CD1c-positive myeloid dendritic cell (primary cell): ENCODE data around the gene ZFYVE1.
"Not testable (repeated sequence)": the region's sequence is repeated elsewhere in the genome, so short reads cannot be mapped to it uniquely, and the experiment has no call there.

Experiments used
- DNase-seq: peaks from one replicate; pipeline ENCODE4 v3.0.0-alpha.2; 2016; ENCODE audit errors: extremely low spot score

The ZFYVE1 gene

GRCh38 chr14:73000073-73000472, 26.8 kb downstream of the ZFYVE1 start:
- no peak for DNase-seq

GRCh38 chr14:72999316-72999715, 27.6 kb downstream of the ZFYVE1 start:
- DNase-seq: no peak

GRCh38 chr14:72998252-72998903, 28.5 kb downstream of the ZFYVE1 start:
- no peak for DNase-seq

- no peak for DNase-seq
Observed at GRCh38 chr14:72996916-72997315, 30.0 kb downstream of the ZFYVE1 start.

- DNase-seq: no peak
Observed at GRCh38 chr14:72990171-72990570, 36.7 kb downstream of the ZFYVE1 start.

GRCh38 chr14:72986857-72987256, 40.0 kb downstream of the ZFYVE1 start:
- DNase-seq: no peak

GRCh38 chr14:72986214-72986613, 40.7 kb downstream of the ZFYVE1 start:
- DNase-seq: no peak

GRCh38 chr14:72982146-72982708, 44.7 kb downstream of the ZFYVE1 start:
- DNase-seq: no peak

GRCh38 chr14:72980863-72981262, 46.0 kb downstream of the ZFYVE1 start:
- no peak for DNase-seq

- DNase-seq: no peak
Observed at GRCh38 chr14:72978856-72979255, 48.0 kb downstream of the ZFYVE1 start.

GRCh38 chr14:72975770-72976169, 51.1 kb downstream of the ZFYVE1 start:
- DNase-seq: no peak

GRCh38 chr14:72974661-72975060, 52.2 kb downstream of the ZFYVE1 start:
- no peak for DNase-seq

- DNase-seq: no peak
Observed at GRCh38 chr14:72970824-72971434, 56.0 kb downstream of the ZFYVE1 start.

- no peak for DNase-seq
Observed at GRCh38 chr14:72970058-72970630, 56.8 kb downstream of the ZFYVE1 start.

GRCh38 chr14:72968316-72968715, 58.6 kb downstream of the ZFYVE1 start:
- no peak for DNase-seq

- DNase-seq: no peak
Observed at GRCh38 chr14:72966038-72966437, 60.9 kb downstream of the ZFYVE1 start.

- no peak for DNase-seq
Observed at GRCh38 chr14:72965249-72965648, 61.7 kb downstream of the ZFYVE1 start.

- DNase-seq: no peak
Observed at GRCh38 chr14:72962829-72963312, 64.0 kb downstream of the ZFYVE1 start.

GRCh38 chr14:72962336-72962754, 64.6 kb downstream of the ZFYVE1 start:
- DNase-seq: not testable (repeated sequence)

- no peak for DNase-seq
Observed at GRCh38 chr14:72961579-72962335, 65.1 kb downstream of the ZFYVE1 start.

GRCh38 chr14:72961016-72961415, 65.9 kb downstream of the ZFYVE1 start:
- not testable (repeated sequence) for DNase-seq

GRCh38 chr14:72958548-72958947, 68.4 kb downstream of the ZFYVE1 start:
- DNase-seq: no peak
